Inflammatory macrophage (primary cell): ENCODE results near the gene CCDC83.

Experiments
- DNase-seq, 2 donors: peaks; one replicate each; pipeline ENCODE4 v3.0.0-alpha.2; 2020 to 2022
- total RNA-seq, 18 experiments: gene quantifications; one replicate each; lab custom pipeline; 2026; ENCODE audit warnings: mixed read lengths in 6 of 18, inconsistent platforms in 2 of 18; lab: John Stamatoyannopoulos, UW

The CCDC83 gene
- total RNA-seq = 0 to 0.10 (median 0) reads per million in 18 experiments

DNA sequence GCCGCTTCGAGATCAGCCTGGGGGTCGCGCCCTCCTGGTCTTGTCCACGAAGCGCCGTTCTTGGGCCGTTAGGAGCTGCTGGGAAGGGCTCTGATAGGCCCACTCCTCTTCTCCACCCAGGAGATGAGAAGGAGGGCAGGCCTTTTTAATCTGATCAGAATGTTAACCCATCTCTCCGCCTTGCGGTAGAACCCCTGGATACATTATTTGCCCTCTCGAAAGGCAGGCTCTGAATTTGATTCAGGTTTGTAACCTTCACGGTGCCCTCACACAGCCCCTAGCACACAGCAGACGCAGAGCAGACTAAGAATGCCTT, at the start of gene CCDC83:
Gene CCDC83, plus strand, starts transcription at position 43 of the 316 bp plus-strand sequence. CDS start 9,741 bp downstream, outside the sequence.
- DNase-seq = no peak

DNA sequence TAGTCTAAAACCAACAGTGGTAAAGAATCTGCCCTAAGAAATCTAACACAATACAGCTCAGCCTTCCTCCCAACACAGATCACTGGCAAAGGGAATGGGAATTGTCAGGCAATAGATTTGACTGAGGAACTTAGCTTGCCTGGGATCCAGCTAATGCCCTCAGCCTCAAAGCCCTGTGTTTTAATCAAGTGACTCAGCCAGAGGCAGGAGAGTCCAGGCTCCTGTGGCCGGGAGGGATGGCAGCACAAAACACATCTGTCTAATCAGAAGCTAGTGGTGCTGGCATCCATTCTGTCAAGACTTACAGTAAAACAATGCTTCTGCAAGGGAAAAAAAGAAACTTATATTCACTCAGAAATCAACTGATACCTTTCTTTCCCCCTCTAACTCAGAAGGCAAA, 49.8 kb upstream of the CCDC83 start:
- DNase-seq = no peak

DNA sequence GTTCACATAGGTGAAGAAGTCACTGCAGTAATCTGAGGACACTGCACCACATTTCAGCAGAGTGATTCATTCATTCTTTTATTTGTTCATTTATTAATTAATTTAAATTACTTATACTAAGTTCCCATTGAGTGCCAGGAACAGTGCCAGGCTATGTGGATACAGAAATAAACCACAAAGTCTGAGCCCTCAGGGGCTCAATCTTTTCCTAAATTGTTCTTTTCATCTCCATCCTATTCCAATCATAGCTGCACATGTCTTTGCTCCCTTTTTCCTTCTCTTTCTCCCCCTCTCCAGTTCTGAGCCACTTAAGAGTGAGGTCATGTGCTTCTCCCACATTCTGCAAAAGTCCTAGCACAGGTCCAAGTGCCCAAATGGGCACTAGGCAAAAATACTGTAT, 49.2 kb upstream of the CCDC83 start:
- no peak for DNase-seq

DNA sequence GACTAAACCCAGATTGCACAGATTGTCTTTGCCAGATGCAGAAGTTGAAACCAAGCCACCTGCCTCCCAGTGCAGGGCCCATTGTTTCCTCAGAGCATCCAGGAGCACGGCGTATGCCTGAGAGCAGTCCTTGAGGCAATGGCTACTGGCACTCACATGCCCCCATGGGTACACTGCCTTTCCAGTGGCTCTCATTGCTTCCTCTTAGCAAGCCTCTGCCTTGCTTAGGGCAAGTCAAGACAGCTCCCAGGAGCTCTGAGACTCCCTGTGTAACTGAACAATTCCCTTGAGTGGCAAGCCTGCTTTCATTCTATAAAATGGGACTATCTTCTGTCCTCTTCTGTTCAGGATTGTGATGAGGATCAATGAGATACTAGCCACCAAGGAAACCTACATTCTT, 48.3 kb upstream of the CCDC83 start:
- no peak for DNase-seq

DNA sequence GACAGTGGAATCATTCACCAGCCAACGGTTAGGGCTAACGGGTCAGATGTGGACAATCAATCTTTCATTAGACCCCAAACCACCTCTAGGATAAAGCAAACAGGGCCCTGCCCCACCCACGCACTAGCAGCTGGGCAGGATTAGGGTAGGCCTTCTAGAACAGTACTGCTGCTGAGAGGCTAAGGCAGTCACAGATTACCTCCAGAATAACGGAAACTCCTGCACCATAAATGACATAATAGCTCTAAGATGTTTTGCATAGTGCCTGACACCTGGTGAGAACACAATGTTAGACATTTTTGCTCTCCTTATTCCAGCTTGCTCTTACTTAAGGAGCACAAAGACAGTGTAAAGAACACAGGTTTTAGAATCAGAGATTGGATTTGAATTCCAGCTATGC, 46.0 kb upstream of the CCDC83 start:
- DNase-seq = no peak

DNA sequence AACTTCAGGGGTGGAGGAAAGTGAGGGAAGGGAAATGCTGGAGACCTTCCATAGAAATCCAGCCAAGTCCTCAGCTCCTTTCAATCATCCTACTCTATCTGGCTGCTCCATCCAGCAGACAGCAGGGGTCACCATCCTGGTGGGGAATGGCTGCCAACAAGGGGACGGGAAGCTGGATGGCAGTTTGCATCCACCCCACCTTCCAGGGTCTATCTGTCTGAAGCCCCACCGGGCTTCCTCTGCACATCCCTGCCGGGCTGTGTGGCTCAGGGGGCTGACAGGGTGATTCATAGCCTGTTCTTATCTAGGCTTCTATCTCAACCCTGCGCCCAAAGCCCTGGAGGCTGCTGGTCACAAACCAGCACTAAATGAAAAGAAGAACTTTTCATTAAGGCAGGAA, 45.3 kb upstream of the CCDC83 start:
- DNase-seq = no peak

DNA sequence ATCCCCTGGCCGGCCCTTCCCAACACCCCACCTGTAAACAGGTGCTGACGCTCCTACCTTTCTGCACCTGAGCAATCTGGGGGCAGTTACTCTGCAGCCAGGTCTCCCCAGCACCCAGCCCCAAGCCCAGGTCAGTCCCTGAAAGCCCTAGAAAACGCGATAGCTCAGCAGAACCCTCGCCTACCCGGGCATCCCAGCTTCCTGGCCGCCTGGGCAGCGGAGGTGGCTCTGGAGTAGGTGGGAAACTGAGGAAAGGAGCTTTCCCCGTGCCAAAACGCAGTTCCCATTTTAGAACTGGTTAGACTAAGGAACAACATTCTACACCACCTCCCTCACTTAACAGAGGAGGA, 44.7 kb upstream of the CCDC83 start:
- DNase-seq = peak in 1 of 2 donors; percentile 22

DNA sequence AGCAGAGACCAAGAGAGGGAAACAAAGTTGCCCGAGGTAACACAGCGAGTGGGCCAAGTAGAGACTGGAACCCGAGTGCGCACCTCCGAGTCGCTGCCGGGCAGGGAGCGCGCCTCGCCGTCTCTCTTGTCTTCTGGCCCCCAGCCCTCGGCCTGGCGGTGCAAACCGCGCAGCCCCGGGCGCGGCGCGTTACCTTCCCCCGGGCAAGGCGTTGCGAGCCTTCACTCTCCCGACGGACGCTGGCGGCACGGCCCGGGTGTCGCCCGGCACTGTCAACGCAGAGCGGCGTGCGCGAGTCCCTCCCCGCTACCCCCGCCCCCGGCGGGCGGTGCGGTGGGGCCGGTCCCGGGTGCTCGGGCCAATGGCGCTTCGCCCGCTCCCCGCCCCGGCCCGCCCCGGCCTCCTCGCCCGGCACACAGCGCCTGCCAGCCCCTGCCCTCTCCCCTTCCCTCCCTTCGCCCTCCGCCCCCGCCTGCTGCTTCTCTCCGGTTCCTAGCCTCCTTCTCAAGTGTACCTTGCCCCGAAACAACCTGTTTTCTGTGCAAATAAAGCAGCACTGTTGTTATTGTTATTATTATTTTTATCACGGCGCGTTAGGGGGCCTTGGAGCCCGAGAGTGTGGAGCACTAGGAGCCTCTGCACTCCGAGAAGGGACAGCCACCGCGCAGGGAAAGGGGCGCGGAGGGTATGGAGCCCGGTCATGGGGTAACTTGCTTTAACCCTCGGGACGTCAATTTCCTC, 44.1 kb upstream of the CCDC83 start, which contains the start of gene SYTL2:
Gene SYTL2, minus strand, starts transcription at position 271 of the 741 bp plus-strand sequence. CDS start 53,416 bp downstream, outside the sequence.
- peak; percentile 38 to 66 for DNase-seq

DNA sequence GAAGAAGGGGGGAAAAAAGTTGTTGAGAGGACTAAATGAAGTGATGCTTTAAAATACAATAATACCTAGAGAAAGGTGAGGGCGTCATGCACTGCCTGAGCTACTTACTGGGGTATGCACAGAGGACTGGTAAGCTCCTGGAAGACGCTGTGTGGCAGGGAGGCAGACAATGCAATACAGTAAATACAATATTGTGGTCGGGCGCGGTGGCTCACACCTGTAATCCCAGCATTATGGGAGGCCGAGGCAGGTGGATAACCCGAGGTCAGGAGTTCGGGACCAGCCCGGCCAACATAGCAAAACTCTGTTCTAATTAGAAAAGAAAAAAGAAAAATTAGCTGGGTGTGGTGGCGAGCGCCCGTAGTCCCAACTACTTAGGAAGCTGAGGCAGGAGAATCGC, 43.6 kb upstream of the CCDC83 start:
- no peak for DNase-seq

DNA sequence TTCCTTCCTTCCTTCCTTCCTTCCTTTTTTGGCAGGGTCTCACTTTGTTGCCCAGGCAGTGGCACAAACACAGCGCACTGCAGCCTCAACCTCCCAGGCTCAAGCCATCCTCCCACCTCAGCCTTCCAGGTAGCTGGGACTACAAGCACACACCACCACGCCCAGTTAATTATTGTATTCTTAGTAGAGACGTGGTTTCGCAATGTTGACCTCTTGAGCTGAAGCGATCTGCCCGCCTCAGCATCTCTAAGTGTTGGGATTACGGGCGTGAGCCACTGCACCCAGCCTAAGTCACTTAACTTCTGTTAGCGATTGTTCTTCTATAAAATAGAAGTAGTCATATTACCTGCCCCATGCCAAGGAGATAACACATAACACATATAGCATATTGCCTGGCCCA, 41.5 kb upstream of the CCDC83 start:
- DNase-seq = no peak

DNA sequence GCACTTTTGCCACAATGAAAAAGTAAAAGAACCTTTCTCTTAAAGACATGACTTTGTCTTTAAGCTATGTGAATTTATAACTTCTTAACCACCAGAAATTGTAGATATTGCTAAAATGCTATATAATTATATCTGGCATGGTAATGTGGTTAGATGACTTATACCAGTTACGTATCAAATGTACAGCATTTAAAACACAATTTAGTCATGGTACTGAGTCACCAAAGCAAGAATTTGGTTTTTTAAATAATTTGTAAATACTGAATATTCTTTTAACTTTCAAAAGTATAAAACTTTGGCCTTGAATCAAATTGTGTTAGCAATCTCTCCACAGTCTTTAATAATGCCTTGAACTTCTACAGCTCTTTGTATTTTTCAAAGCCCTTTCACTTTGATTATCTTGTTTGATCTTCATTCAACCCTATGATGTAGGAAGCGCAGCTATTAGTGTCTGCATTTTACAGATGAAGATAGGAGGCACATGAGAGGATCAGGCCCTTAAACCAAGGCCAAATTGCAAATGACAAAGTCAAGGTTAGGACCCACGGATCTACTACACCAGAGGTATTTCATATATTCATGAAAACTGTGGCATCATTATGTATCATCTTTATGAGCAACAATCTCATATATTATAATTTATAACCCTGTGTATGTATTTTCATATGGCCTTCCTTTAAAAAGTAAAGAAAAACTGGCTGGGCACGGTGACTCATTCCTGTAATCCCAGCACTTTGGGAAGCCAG, 39.8 kb upstream of the CCDC83 start:
- DNase-seq = no peak

DNA sequence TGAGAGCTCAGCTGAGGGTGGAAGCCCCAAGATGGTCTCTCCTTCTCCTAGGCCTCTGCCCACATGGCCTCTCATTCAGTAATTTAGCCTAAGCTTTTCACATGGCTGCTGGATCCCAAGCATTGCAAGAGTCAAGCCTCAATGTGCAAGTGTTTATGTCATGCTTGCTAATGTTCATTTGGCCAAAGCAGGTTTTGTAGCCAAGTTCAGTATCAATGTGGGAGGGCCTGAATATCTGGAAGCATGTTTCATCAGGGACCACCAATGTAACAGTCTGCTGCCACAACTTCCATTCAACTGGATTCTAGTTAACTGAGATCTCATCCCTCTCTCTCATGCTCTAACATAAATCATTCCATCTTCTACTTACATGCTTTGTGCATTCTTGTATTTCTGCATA, 35.7 kb upstream of the CCDC83 start:
- DNase-seq = no peak

DNA sequence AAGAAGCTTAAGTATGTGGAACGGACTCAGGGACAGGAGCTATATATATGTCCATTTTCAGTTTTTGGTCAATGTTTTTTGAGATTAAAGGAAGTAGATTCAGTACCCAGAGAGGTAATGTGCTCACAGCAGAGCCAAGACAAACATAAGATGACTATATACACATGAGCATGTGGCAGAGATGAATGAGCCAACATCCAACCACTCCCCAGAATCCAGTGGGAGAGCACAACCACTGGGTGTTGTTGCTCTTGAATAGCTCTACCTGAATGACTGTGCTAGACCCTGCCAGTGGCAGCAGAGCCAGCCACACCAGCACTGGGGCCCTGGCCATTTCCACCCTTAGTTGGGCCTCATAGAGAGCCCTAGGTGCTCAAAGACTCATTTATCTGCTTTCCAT, 33.5 kb upstream of the CCDC83 start:
- no peak for DNase-seq

DNA sequence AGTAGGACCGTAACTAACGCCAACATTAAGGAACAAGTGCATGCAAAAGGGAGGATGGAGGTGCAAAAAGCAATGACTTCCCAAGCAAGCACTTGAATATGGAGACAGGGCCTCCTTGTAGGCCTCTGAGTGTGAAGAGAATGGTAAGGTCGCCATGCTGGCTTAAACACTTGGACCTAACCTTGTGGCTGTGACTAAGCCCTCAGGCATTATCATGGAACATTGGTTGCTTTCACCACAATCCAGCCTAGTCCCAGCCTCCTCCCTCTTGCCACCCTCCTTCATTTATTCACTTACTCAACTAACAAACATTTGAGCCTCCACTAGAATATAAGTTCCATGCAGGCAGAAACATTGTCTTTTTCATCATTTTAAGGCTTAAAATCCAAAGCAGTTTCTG, 32.4 kb upstream of the CCDC83 start:
- DNase-seq = no peak

DNA sequence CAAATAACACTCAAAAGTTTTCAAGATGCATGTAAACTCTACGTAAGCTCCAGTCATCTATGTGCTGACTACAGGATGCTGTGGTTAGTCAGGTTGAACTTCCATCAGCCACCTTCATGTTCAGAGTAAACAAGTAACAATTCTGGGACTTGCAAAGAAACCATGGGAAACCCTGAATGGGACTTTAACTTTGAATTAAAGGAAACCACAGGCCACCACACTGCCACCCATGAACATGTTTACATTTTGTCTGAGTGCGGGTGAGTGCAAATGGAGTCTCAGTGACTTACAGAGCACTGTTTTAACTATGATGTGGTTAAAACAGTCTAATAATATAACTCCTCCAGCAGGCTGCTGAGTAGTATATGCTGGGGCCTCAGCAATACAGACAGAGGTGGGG, 31.4 kb upstream of the CCDC83 start:
- no peak for DNase-seq

DNA sequence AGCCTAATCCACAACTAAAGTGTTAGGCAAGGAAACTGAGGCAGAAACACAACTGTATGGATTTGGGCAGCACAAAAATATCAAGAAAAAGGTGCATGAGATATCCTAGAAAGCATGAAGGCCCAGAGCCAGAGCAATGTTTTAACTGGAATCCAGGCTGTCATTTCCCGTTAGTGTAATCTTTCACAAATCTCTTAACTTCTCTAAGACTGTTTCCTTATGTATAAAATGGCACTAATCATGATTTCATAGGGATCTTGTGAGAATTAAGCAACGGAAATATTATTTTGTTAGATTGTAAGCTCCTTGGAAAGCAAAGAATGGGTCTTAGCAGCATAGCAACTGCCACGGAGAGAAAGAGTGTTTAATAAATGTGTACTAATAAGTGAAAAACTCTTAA, 29.6 kb upstream of the CCDC83 start:
- no peak for DNase-seq

DNA sequence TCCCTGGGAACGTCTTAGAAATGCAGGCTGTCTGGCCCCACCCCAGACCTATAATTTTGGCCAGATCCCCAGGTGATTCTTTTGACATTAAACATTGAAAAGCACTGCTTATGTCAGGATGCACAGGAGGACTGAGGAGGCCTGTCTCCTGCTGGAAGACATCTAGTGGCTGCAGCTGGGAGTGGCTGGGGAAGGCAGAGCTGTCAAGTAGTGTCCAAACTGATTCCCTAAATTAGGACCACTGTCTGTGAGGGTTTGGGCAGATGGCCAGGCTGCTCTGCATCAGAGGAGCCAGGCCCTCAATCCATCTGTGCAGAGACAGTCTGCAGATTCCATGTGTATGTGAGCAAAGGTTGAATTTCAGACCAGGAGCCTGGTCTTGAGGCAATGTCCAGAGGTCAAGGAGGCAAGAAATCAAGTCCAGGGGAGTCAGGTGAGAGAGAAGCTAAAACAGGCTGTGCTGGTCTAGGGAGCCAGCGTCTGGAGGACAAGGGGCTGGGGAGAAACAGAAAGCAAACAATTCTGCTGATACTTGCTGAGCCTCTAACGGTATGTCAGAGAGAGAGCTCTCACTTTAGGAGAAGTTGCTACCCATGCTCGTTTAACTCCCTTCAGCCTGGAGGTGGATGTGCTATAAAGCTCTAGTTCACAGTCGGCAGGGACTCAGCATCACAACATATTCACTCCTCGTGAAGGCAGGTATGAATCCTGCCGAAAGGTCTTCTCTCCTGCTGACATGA, 28.9 kb upstream of the CCDC83 start:
- peak in 1 of 2 donors; percentile 23 for DNase-seq

DNA sequence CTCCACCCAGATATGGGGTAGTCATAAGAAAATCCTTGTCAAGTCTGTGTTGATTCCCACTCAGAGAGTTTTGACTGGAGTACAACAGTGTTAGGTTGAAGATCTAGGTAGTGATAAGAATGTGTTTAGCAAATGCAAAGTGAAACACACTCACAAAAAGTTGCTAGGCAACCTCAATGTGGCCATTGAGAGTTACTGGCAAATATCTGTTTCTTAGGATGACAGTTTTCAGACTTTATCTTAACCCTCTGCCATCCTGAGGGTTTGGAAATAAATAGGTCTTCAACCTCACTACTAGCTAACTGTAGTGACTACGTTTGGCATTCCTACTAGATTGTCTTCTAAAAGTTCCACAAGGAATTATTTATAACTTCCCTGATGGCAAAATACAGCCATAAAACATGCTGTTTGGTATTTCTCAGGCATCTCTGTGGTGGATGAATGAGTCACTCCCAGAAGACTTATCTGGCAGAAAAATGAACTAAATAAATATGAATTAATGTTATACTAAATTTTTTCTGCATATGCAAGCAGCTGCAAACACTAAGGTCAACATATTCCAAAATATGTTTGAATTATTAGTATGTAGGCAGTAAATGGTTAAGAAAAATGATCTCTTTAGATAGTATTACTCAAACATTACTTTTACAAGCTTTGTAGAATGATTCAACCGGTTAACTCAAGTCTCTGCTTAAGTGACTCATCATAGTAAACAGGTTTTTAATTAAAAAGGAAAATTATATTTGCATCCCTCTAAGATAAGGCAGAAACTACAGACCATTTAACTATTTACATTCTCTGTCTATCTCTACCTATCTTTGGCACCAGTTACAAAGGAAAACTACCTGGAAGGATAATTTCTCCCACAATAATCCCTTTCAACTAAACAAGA, 27.2 kb upstream of the CCDC83 start:
- no peak for DNase-seq

DNA sequence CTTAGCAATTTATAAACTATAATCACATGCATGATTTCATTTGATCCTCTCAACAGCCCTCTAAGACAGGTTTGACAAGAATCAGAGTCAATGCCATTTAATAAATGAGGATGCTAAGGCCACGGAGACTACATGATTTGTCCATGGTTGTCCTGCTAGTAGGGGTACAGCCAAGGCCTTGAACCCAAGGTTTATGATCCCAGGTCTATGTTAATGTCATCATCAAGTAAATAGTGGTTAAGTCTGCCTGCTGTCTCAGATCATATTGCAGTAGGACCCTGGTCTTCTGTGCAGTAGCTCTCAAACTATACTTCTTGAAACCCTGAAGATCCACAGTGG, 26.6 kb upstream of the CCDC83 start:
- DNase-seq = no peak

DNA sequence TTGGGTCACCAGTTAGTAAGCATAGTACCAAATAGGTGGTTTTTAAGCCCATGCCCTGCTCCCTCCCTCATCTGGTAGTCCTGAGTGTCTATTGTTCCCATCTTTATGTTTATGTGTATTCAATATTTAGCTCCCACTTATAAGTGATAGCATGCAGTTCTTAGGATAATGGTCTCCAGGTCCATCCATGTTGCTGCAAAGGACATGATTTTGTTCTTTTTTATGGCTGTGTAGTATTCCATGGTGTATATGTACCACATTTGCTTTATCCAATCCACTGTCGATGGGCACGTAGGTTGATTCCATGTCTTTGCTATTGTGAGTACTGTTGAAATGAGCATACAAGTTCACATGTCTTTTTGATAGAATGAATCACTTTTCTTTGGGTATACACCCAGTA, 26.0 kb upstream of the CCDC83 start:
- no peak for DNase-seq

DNA sequence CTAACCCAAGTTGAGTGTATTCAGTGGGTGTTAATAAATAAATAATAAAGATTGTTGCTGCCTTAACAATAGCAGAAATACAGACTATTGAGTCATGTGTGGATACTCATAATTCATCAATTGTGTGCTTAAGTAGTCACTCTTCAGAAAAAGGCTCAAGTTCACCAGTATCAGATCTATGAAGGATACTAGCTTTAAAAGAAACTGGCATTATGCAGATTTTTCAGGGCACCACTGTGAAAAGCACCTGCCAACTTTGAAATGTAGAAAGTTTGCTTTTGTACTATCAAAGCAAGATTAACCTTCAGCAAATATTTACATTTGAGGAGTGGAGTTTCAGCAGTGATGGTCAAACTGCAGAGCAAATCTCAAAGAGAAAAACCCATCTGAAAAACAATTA, 24.1 kb upstream of the CCDC83 start:
- DNase-seq = no peak

DNA sequence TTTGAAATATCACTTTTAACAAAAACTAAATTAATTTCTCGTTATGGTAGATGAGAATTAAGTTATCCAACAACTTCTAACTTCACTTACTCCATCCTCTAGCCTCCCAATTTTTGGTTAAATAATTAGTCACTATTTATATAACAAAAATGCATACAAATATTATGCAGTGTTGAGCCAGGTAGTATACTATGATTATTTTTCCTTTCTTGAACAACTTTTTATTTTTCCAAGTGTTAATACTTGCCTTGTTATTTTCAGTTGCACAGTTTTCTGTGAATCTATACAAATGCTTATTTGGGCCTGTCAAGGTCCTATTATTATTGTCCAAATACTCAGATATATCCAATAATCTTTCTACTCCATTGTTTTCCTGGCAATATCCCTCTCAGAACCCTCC, 19.9 kb upstream of the CCDC83 start:
- DNase-seq = no peak

DNA sequence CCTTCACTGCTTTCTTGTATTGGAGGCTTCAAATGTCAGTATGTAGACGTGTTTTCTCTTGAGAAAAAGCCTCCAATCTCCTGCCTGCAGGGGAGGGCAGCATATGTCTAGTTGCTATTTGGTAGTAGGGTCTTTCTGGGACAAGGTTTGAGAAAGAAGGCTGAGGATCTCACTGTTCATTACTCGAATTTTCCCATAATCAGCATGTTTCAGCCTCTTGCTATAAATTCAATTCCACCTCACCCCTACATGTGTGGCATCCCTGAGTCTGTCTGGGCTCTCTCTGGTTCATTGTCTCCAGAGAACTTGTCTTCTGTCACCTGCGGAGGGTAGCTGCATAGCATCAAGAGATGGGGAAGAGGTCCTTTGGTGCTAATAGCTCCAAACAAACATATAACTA, 19.5 kb upstream of the CCDC83 start:
- DNase-seq = no peak
